ENCODE results near the gene ATP6V1C2. TPM values are rescaled to one million over a fixed set of nuclear protein-coding genes. Genes with fewer than 3 reads are reported as not detected.
A peak's percentile ranks its signal among the peaks of the same experiment; 100 is the strongest.

ATP6V1C2 gene
- total RNA-seq, 1 experiment from 2014 or later = not detected

DNA sequence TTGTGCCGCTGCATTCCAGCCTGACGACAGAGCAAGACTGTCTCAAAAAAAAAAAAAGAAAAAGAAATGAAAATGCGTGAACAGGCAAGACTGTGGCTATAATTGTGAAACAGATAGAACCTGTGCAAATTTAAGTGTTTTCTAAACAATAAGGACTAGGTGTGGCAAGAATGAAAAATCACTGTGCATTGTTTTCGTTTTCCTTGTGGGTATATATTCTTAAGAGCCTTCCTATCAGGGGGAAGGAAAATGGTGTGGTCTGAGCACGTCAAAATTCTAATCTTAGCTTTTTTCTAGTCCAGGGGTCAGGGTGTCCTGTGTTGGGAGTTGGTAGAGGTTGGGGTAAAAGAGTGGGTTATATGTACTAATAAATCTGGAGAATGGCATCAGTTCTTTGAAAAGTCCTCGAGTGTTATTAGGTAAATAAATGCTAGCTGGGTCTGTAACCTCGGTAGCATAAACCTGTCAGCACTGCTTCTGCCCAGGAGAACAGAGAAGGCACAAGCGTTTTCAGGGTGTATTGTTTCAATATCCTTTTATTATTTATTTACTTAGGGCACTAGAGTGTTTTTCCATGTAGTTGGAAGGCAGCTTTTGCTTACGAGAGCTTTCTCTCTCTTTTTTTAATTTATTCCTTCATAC is 11.6 kb downstream of the ATP6V1C2 start:
- DNase-seq (ENCODE audit: low read depth) = no peak

DNA sequence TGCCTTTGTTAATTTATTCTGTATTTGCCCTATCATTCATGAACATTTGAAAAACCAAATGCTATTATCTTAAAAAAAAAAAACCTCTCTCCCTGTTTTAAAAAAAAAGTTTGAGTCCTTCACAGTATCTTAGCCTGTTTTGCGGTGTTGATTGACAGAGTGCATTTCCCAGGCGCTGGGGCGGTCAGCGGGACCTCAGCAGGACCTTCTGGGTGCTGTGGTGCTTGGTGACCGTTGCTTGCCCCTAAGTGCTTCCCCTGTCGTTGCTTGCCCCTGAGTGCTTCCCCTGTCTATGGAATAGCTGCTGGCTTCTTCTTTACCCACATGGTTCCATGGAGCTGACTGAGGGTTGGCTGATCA is 12.1 kb downstream of the ATP6V1C2 start:
- no peak for DNase-seq (ENCODE audit: low read depth)

DNA sequence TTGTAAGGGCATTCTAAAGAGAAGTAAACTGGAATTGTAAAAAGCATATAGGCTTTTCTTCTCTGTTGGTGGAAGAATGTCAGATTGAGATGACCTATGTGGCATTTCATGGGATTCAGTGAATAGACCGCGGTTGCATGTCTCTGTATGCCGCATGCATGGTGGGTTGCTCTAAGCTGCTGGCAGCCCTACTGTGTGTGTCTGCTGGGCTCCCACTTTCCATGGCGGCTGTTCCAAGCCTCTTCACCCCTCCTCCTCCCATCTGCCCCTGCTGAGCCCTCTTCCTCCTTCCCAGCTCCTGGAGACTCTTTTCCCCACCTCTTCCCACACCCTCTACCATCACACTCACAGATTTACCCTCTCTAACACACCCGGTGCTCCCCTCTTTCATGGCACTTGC is 12.6 kb downstream of the ATP6V1C2 start:
- no peak for DNase-seq (ENCODE audit: low read depth)

DNA sequence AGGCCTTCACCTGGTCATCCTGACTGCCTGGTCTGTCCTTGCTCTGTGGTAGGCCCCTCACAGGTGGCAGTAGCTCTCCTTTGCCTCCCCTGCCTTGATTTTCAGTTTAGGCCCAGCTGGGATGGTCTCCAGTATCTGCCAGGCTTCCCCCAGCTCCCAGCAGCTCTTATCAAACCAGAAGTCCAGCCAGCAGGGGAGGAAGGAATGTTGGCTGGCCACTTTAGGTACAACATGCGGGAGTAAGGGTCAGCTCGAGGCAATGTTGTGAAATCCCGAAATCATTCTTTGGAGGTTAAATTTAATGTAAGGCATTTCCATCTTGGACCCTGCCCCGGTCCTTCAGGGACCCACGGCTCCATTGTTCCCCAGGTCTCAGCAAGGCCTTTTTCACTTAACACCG is 16.8 kb downstream of the ATP6V1C2 start:
- DNase-seq (ENCODE audit: low read depth) = no peak

DNA sequence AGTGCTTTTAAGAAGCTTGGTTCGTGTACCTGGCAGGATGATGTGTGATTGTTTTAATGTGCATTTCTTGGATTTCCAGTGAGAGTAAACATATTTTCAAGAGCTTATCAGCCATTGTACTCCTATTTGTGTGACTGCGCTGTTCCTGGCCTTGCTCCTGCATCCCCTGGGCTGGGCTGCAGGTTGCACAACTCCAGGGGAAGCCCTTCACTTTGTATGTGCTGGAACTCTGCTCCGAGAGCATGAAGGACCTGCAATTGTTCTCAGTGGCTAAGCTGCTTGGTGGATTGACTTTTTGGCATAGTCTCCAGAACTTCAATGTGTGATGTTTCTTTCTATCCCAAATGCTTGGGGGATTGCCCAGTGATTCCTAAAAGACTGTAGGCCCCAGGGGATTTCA is 18.8 kb downstream of the ATP6V1C2 start:
- no peak for DNase-seq (ENCODE audit: low read depth)

DNA sequence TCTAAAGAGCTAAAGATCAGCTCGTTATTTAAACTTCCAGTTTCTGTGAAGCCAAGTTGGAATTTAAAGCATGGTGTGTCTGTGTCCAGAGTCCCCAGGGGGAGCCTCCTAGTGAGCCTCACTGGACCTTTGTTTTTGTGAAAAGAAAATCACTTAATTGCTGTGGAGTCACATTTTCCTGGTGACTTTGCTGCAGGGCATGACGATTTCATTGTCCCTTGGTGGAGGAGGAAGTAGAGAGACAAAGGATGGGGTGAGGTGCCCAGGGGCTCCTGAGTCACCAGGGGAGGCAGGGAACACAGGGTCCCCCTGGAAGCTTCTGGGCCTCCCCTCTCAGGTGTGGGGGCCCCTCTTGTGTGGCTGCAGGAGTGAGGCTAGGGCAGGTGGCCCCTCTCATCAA is 19.7 kb downstream of the ATP6V1C2 start:
- DNase-seq (ENCODE audit: low read depth) = no peak

DNA sequence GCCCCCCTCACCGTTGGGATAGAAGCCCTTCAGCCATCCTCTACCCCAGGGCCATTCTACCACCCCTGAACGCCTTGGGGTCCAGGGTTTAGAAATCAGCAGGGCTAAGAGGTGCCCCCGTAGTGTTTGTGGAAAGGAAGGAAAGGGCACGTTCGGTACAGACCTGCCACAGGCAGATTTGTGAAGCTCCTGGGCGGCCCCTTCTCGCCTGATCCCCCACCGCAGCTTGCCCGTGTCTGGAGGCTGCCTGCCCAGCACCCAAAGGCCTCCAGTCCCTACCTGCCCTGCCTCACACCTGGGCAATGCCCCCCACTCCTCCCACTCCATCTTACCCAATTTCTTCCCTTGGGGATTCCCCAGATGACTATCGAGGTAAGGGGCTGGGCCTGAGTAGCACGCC is 21.2 kb downstream of the ATP6V1C2 start:
- no peak for DNase-seq (ENCODE audit: low read depth)

DNA sequence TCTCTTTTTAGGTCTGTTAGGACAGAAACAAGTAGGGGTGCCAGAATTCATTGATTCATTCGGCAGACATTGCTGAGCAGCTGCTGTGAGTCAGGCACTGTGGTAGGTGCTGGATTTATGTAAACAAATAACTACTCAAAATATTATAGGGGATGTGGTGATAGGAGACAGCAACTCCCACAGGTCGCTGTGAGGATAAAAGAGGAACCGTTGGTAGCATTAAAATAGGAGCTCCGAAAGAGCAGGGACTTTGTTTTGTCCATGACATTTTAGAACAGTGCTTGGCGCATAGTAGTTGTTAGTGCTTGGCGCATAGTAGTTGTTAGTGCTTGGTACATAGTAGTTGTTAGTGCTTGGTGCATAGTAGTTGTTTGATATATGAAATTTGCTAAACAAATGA is 29.2 kb downstream of the ATP6V1C2 start:
- DNase-seq (ENCODE audit: low read depth) = peak; percentile 64

DNA sequence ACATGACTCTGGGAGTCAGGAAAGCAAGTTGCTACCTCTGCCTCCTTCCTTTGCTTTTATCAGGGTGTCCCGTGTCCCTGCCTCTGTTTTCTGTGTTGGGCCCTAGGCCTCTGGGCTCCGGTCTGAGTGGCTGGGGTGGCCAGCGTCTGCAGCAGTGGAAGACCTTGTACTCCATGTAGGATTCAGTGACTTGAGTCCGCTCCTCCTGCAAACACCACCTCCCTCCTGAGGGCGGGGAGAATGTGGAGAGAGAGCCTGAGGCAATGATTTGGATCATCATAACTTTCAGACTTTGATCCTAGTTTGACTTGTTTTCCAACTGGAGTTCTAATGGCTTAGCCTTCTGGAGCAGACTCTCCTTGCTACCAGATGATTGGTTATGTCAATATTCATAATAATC is 30.8 kb downstream of the ATP6V1C2 start:
- no peak for DNase-seq (ENCODE audit: low read depth)

DNA sequence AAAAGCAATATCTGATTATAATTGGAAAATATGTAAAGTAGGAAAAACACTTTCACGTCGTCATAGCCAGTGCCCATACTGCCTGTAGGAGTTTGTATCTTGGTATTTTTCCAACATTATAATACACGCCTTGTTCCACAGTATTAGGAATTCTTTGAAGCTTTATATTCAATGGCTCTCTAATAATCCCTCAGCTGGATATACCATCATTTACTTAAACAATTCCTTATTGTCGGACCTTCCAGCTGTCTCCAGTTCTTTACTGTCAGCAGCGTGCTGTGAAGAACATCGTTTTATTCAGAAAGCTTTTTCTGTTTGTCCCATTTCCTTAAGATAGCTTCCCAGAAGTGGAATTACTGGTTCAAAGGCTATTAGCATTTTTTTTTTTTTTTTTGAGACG is 31.7 kb downstream of the ATP6V1C2 start:
- no peak for DNase-seq (ENCODE audit: low read depth)

DNA sequence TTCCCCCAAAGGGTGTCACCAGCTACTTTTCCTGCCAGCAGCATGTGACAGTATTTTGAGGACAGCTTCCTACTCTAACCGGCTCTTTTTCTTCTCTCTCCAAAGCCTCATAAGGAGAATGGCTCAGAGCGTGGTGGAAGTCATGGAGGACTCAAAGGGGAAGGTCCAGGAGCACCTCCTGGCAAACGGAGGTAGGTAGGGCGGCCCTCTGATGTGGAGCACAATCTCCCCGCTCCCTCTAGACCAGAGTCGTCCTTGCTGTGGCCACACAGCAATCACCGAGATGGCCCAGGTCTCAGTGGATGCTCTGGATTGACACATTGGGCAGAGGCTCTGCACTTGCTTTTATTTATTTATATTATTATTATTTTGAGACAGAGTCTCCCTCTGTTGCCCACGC is 32.4 kb downstream of the ATP6V1C2 start:
- no peak for DNase-seq (ENCODE audit: low read depth)

DNA sequence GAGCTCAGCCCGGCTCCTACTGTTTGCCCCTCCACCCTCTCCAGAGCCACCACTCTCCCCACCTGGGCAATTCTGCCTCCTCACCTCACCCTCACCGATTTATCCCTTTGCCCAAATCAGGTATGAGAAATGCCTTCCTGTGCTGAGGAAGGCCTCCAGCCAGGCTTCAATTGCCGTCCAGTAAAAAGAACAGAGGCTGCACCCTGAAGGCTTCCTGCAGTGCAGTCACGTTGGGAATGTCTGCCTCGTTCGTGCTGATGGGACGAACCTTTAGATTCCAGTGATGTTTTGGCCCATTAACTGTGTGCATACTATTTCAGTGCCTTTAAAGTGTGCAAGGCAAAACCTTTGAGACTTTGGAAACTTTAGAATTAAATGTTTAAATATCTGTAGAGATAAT is 34.2 kb downstream of the ATP6V1C2 start:
- DNase-seq (ENCODE audit: low read depth) = no peak

DNA sequence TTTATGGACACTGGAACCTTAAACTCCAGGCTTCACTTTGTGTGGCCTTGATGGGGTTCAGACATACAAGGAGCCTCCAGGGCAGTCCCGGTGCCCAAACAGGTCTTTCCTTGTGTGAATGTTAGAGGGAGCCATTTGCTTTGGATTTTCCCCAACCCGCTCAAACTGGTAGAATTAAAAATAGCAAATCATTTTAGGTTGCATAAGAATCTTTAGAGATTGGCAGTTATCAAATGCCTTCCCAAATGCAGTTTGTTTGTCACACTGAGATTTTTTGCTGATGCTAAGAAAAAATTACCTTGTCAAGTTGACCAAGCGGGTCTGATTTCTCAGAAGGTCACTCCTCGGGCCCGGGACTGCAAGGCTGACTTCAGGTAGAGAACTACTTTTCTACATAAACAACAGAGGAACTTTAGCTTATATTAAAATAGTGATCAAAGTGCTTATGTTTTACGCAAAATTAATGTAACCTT is 36.4 kb downstream of the ATP6V1C2 start:
- DNase-seq (ENCODE audit: low read depth) = no peak

DNA sequence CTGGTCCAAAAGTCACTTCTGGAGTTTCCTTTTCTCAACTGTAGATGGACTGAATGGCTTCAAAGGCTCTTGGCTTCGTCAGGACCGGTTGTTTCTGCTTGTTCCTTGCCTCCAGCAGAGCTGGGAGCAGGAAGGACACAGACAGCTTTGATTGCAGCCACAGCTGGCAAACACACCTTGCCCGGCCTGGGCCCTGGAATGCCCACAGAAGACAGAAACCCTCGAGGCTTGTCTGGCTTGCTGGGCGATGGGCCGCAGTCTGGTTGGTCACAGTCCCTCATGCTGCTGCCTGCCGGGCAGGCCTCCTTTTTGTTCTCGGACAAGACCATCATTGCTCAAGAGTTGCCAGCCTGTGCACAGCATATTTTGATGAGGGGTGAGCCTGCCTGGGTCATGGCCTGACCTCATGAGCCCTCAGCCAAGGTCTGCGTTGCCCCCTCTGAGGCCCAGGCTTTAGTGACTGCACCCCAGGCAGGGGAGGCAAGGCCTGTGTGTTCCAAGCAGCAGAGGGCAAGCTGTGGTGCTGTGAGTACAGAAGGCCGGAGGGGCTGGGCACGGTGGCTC is 37.8 kb downstream of the ATP6V1C2 start:
- no peak for DNase-seq (ENCODE audit: low read depth)

DNA sequence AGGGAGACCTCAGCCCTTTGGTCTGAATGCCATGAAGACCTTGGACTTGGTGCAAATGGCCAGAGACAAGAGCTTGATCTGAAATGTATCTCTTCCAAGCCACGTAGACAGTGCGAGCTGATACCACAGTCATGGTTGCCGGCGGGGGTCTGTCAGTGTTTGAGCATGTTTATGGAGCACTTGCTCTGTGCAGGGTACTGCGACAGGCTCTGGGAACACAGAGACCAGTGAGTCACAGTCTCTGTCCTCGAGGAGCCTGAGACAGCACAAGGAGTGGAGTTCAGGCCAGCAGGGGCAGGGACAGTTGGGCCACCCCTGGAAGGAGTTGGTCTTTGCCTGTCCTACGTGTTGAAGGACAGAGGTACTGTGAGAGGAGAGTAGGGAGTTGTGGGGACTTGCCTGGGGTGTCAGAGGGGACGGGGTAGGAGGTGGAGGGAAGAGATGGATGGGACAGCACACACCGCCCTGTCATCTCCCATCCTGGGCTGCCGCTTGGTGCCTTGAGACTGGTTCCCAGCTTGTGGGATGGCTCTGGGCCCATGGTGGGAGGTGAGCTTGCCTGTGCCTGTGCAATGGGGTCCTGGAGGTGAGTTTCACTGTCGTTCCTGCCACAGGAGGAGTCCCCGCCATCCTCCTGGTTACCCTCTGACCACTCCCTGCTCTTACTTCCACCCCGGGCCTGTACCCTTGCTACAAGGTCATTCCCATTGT is 39.5 kb downstream of the ATP6V1C2 start:
- no peak for DNase-seq (ENCODE audit: low read depth)

DNA sequence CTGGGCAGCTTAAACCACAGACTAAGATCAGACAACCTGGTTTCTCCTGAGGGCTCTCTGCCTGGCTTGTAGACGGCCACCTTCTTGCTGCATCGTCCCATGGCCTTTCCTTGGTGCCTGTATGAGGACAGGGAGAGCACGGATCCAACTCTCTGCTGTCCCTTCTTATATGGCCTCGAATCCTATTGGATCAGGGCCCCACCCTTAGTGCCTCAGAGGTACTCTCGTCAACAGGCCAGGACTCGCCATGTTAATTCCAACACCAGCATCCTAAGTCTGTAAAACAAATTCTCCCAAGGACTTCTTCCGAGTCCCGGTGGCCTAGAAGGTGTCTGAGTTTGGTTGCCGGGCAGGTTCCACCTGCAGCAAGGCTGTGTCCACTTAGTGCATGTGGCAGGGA is 40.2 kb downstream of the ATP6V1C2 start:
- DNase-seq (ENCODE audit: low read depth) = no peak

DNA sequence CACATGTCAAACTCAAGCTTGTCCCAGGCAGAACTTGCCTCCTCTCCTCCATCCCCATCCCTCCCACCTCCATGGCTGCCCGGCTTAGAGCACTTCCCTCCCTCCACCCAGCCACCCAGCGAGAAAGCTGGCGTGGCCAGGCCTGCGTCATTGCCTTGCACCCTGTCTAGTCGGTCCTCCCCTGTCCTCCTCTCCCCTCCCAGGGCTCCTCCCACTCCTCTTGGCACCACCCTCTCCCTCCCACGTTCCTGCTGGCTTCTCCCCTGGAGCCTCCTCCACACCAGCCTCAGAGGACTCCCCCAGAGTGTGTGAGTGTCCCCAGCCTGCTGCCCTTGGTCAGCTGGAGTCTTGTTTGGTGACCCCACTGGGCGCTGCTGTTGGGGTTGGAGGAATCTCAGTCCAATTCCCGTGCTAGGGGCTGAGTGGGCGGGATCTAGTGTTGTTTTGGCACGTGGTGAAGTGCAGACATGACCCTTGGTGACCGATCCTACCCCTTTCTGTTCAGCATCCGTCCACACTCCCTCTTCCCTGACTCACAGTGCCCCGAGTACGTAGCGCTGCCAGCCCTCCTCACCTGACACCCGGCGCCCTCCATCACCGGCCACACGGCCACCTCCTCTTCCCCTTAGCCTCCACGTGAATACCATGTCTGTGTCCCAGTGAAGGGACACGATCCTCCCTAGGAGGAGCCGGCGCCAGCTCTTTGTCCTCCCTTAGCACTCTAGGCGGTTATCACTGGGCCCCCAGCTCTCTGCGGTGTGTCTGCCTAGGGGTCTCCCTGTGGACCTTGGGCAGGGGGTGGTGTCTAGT is 41.4 kb downstream of the ATP6V1C2 start:
- DNase-seq (ENCODE audit: low read depth) = no peak

DNA sequence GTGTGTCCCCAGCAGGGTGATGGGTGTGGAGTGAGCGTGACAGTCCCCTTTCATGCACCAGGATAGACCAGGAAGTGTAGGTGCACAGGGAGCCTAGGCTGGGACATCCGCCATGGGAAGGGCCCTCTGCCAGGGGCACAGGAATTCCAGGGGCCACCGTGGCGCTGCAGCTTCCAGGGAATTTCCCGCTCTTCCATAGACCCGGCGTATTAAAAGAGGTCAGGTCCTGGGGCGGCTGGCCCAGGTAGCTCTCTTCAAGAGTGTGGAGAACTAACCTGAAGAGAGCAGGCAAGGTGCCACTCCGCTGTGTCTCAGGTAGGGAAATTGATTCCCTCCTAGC is 42.0 kb downstream of the ATP6V1C2 start:
- no peak for DNase-seq (ENCODE audit: low read depth)

DNA sequence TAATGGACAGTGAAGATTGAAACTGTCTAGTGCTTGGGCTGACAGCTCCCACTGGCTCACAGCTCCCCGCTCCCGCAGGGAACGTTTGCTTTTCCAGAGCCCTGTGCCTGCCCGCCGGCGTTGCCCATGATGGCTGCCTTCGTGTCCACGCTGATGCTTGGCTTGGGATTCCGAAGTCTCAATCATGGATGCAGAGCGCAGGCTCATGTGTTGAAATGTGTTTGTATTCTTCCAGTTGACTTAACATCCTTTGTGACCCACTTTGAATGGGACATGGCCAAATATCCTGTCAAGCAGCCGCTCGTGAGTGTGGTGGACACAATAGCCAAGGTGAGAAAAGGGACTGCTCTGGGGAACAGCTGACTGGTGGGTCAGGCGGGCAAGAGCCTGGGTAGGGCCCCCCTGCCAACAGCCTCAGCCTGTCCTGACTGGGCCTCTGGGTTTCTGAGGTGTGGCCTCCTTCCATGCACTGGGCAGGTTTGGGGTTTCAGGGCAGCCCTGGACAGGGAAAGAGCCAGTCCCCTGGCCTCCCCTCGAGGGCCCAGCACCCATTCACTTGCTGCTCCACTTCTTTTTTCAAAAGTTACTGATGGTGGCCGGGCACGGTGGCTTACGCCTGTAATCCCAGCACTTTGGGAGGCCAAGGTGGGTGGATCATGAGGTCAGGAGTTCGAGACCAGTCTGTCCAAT is 42.8 kb downstream of the ATP6V1C2 start:
- no peak for DNase-seq (ENCODE audit: low read depth)

DNA sequence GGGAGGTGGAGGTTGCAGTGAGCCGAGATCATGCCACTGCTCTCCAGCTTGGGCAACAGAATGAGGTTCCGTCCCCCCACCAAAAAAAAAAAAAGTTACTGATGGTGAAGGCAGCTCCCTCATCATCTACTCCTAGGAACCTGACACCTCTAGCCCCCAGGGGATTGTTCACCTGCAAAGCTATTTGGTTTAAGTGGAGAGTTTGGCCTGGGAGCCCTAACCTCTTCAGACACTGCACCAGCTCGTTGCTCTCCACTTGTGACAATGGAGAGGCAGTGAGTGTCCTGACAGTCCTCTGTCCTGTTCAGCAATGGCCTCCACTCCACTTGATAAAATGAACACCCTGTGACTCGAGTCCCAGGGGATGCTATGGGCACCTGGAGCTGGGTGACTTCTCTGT is 43.5 kb downstream of the ATP6V1C2 start:
- DNase-seq (ENCODE audit: low read depth) = no peak

DNA sequence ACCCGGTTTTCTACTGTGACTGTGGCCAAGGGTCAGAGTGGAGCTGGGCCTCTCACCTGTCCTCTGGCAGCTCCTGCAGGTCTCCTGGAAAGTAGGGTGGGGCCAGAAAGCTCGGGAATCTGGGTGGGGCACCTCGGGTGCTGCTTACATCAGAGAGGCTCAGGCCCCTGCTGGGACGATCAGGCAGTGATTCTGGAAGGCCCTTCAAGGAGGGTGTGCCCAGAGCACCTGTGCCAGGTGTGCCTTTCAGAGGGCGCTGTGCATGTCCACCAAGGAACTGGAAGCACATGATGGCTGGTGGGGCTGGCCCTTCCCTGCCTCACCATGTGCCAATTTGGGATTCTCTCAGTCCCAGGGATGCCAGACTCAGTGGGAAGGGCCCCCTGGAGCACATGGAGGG is 44.0 kb downstream of the ATP6V1C2 start:
- no peak for DNase-seq (ENCODE audit: low read depth)

DNA sequence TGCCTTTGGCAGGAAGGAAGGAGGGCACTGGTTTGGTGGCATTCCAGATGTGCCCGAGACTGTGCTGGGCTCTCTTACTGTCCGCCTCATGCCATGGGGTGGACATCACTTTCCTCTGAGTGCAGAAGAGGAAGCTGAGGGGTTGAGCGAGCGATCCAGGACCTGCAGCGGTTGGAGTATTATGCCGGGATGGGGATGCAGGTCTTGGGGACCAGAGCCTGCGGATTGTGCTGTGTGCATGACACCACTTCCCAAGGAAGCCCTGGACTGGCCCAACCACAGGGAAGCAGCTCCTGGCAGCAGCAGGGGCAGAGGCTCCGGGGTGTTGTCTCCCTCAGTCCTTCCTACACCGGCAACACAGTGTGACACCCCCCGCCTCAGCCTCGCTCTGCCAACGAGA is 44.5 kb downstream of the ATP6V1C2 start:
- DNase-seq (ENCODE audit: low read depth) = no peak
